Neural progenitor cell (in vitro differentiated cells): ENCODE results near the gene DDIAS. TPM values are rescaled to one million over a fixed set of nuclear protein-coding genes. Genes with fewer than 3 reads are reported as not detected.

Source experiments
- DNase-seq: peaks from one replicate; pipeline ENCODE4 v3.0.0-alpha.2; 2016; ENCODE audit warnings: low spot score
- H2AFZ ChIP-seq: fragments of 200-600 bp; sonication (generic); replicated peaks from 2 replicates; pipeline ENCODE4 v1.6.1; 2016; ENCODE audit warnings: antibody characterized with exemption
- H3F3A ChIP-seq: fragments of 200-600 bp; sonication (generic); 2 replicates; pipeline ENCODE4 v1.6.1; 2016; ENCODE audit warnings: antibody characterized with exemption, low read depth
- H3K27ac ChIP-seq: fragments of 200-600 bp; sonication (generic); 2 replicates; pipeline ENCODE4 v1.5.1; 2016; ENCODE audit warnings: mild to moderate bottlenecking
- H3K27me3 ChIP-seq: fragments of 200-600 bp; sonication (generic); 2 replicates; pipeline ENCODE4 v1.6.1; 2016; ENCODE audit warnings: mild to moderate bottlenecking, moderate library complexity
- H3K36me3 ChIP-seq: fragments of 200-600 bp; sonication (generic); 2 replicates; pipeline ENCODE4 v1.5.1; 2016
- H3K4me1 ChIP-seq: fragments of 200-600 bp; sonication (generic); 2 replicates; pipeline ENCODE4 v1.6.1; 2016; ENCODE audit warnings: mixed run types
- H3K4me2 ChIP-seq: fragments of 200-600 bp; sonication (generic); 2 replicates; pipeline ENCODE4 v1.6.1; 2016
- H3K4me3 ChIP-seq: fragments of 200-600 bp; sonication (generic); 2 replicates; pipeline ENCODE4 v1.5.1; 2016
- H3K79me2 ChIP-seq: fragments of 200-600 bp; sonication (generic); 2 replicates; pipeline ENCODE4 v1.6.1; 2016; ENCODE audit warnings: low read depth
- H3K9ac ChIP-seq: fragments of 200-600 bp; sonication (generic); 2 replicates; pipeline ENCODE4 v1.6.1; 2016
- H3K9me3 ChIP-seq: fragments of 200-600 bp; sonication (generic); 2 replicates; pipeline ENCODE4 v1.5.1; 2016; ENCODE audit warnings: low read depth
- H4K20me1 ChIP-seq: fragments of 200-600 bp; sonication (generic); 2 replicates; pipeline ENCODE4 v1.6.1; 2016; ENCODE audit warnings: low read depth
- H3K27ac Mint-ChIP-seq: 3 replicates; pipeline ENCODE4 v1.8.0; 2021; ENCODE audit warnings: mixed read lengths
- H3K27me3 Mint-ChIP-seq: 2 replicates; pipeline ENCODE4 v1.8.0; 2022; ENCODE audit warnings: low read depth, mild to moderate bottlenecking, inconsistent platforms, moderate library complexity, mixed read lengths; ENCODE audit not compliant: insufficient read depth
- H3K36me3 Mint-ChIP-seq: 3 replicates; pipeline ENCODE4 v1.8.0; 2021; ENCODE audit warnings: mixed read lengths
- H3K4me1 Mint-ChIP-seq: 3 replicates; pipeline ENCODE4 v1.8.0; 2021; ENCODE audit warnings: mixed read lengths
- H3K4me3 Mint-ChIP-seq: 3 replicates; pipeline ENCODE4 v1.8.0; 2021; ENCODE audit warnings: mild to moderate bottlenecking, moderate library complexity, mixed read lengths
- H3K9me3 Mint-ChIP-seq: 3 replicates; pipeline ENCODE4 v1.8.0; 2020; ENCODE audit warnings: mixed read lengths
- EZH2 ChIP-seq: fragments of 200-600 bp; sonication (generic); IDR thresholded peaks from 2 replicates; pipeline ENCODE4 v1.6.1; 2017; ENCODE audit warnings: antibody characterized with exemption, mild to moderate bottlenecking, moderate library complexity
- EZH2phosphoT487 ChIP-seq: fragments of 200-600 bp; sonication (generic); IDR thresholded peaks from 2 replicates; pipeline ENCODE4 v1.6.1; 2017; ENCODE audit warnings: antibody characterized with exemption
- total RNA-seq: library from RNA; depleted of rRNA; stranded (reverse); fragments of >200 nt; gene quantifications from 2 replicates; pipeline ENCODE4 v1.2.3, GENCODE V29; 2015; ENCODE audit warnings: low replicate concordance
- TF ChIP-seq, protein P1 (sequence below): fragments of 200-600 bp; sonication (generic); IDR thresholded peaks from 2 replicates; pipeline ENCODE4 v1.5.1; 2017; ENCODE audit warnings: antibody characterized with exemption, mild to moderate bottlenecking

Gene DDIAS
- total RNA-seq, 1 donor from 2014 or later, result 47.7 TPM

DNA sequence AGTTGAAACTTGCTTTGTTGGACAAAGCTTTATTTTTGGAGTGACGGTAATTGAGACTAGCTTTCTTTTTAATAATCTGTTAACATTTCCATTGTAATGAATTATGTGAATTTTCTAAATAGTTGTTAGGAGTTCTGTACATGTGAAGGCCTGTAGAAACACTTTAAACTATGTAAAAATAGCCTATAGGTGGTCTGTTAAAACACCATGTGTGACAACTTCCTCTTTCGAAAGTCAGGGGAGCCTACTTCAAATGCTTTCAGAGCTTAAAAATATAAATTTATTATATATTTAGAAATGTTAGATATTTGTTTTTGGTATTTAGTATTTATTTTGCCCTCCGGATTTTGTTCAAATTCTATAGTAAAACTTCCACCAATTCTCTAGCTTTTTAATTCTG is 28.7 kb downstream of the DDIAS start:
- Histone ChIP-seq H3K4me2 (no peak overlapping the region), H3K4me3 (no peak overlapping the region), H3K79me2 (no peaks in the 10 kb centered on the region), H3K4me1 (no peaks in the 10 kb centered on the region), H3K9me3 (no peaks in the 10 kb centered on the region), H3K27me3 (no peaks in the 10 kb centered on the region), H3K27ac (no peak overlapping the region), H3F3A (no peaks in the 10 kb centered on the region), H3K9ac (no peak overlapping the region), H4K20me1 (no peaks in the 10 kb centered on the region), H2AFZ (no peak overlapping the region), H3K36me3 (no peaks in the 10 kb centered on the region)
- Mint-ChIP-seq H3K36me3 (peaks cover 5% of the 10 kb centered on the region), H3K27me3 (no peaks in the 10 kb centered on the region), H3K27ac (no peak overlapping the region), H3K4me1 (no peaks in the 10 kb centered on the region), H3K4me3 (no peak overlapping the region), H3K9me3 (no peaks in the 10 kb centered on the region)
- no peak for DNase-seq
- TF ChIP-seq, protein P1, sequence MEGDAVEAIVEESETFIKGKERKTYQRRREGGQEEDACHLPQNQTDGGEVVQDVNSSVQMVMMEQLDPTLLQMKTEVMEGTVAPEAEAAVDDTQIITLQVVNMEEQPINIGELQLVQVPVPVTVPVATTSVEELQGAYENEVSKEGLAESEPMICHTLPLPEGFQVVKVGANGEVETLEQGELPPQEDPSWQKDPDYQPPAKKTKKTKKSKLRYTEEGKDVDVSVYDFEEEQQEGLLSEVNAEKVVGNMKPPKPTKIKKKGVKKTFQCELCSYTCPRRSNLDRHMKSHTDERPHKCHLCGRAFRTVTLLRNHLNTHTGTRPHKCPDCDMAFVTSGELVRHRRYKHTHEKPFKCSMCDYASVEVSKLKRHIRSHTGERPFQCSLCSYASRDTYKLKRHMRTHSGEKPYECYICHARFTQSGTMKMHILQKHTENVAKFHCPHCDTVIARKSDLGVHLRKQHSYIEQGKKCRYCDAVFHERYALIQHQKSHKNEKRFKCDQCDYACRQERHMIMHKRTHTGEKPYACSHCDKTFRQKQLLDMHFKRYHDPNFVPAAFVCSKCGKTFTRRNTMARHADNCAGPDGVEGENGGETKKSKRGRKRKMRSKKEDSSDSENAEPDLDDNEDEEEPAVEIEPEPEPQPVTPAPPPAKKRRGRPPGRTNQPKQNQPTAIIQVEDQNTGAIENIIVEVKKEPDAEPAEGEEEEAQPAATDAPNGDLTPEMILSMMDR, result no peak
- TF ChIP-seq EZH2phosphoT487 (no peak), EZH2 (no peak)

DNA sequence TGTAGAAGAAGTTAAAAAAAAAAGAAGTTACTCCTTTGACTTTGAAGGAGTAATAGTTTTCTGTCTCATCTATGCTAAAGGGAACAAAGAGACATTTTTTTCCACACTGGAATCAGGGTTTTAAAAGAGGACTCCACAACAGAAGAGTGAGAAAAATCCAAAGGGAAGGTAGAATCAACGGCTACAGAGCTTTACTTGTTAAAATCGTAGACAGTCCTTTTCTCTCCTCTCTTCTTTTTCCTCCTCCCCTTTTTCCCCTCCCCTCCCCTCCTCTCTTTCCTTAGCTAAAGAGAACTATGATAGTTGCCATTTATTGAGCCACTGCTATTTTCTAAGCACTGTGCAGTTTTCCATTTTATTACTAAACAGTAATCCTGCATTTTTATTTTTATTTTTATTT is 29.2 kb downstream of the DDIAS start:
- Histone ChIP-seq H3K4me2 (no peak overlapping the region), H3K4me1 (no peaks in the 10 kb centered on the region), H3K27me3 (no peaks in the 10 kb centered on the region), H2AFZ (no peak overlapping the region), H4K20me1 (no peaks in the 10 kb centered on the region), H3K27ac (no peak overlapping the region), H3K4me3 (no peak overlapping the region), H3K9me3 (no peaks in the 10 kb centered on the region), H3F3A (no peaks in the 10 kb centered on the region), H3K79me2 (no peaks in the 10 kb centered on the region), H3K36me3 (no peaks in the 10 kb centered on the region), H3K9ac (no peak overlapping the region)
- Mint-ChIP-seq H3K36me3 (peaks cover 5% of the 10 kb centered on the region), H3K4me1 (no peaks in the 10 kb centered on the region), H3K27ac (no peak overlapping the region), H3K4me3 (no peak overlapping the region), H3K9me3 (no peaks in the 10 kb centered on the region), H3K27me3 (no peaks in the 10 kb centered on the region)
- DNase-seq, result no peak
- TF ChIP-seq EZH2phosphoT487, result no peak
- no peak for TF ChIP-seq EZH2
- TF ChIP-seq, protein P1, result no peak

DNA sequence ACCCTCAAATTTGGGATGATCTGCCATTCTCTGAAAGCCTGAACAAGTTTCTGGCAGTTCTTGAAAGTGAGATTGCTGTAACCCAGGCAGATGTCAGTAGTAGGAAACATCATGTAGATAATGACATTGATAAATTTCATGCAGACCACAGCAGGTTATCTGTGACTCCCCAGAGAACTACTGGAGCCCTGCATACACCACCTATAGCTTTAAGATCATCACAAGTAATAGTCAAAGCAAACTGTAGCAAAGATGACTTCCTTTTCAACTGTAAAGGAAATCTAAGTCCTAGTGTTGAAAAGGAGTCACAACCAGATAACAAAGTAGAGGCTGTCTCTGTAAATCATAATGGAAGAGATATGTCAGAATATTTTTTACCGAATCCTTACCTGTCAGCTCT is 31.0 kb downstream of the DDIAS start:
- no peaks in the 10 kb centered on the region for H3K9me3 ChIP-seq
- no peaks in the 10 kb centered on the region for H3K4me1 Mint-ChIP-seq
- H3K27me3 Mint-ChIP-seq, result no peaks in the 10 kb centered on the region
- no peak overlapping the region for H3K4me2 ChIP-seq
- H3K4me3 ChIP-seq, result no peak overlapping the region
- no peak overlapping the region for H3K27ac Mint-ChIP-seq
- peaks cover 3% of the 10 kb centered on the region for H3K36me3 Mint-ChIP-seq
- no peaks in the 10 kb centered on the region for H3K9me3 Mint-ChIP-seq
- H3K27ac ChIP-seq, result no peak overlapping the region
- H3K9ac ChIP-seq, result no peak overlapping the region
- no peak overlapping the region for H3K4me3 Mint-ChIP-seq
- H3K36me3 ChIP-seq, result no peaks in the 10 kb centered on the region
- no peak overlapping the region for H2AFZ ChIP-seq
- TF ChIP-seq, protein P1, result no peak
- TF ChIP-seq EZH2, result no peak
- TF ChIP-seq EZH2phosphoT487, result no peak
- DNase-seq, result no peak
- no peaks in the 10 kb centered on the region for H4K20me1 ChIP-seq
- no peaks in the 10 kb centered on the region for H3K4me1 ChIP-seq
- no peaks in the 10 kb centered on the region for H3F3A ChIP-seq
- H3K27me3 ChIP-seq, result no peaks in the 10 kb centered on the region
- no peaks in the 10 kb centered on the region for H3K79me2 ChIP-seq

- H3K27me3 ChIP-seq, result no peaks in the 10 kb centered on the region
- no peaks in the 10 kb centered on the region for H3K27me3 Mint-ChIP-seq
- H3K36me3 Mint-ChIP-seq, result peaks cover 3% of the 10 kb centered on the region
- H3K36me3 ChIP-seq, result no peaks in the 10 kb centered on the region
- no peak for TF ChIP-seq EZH2
- TF ChIP-seq, protein P1, result no peak
- no peak for TF ChIP-seq EZH2phosphoT487
- H3K4me1 ChIP-seq, result no peaks in the 10 kb centered on the region
- H2AFZ ChIP-seq, result no peak overlapping the region
- H3K79me2 ChIP-seq, result no peaks in the 10 kb centered on the region
- no peak overlapping the region for H3K4me3 ChIP-seq
- H3K4me2 ChIP-seq, result no peak overlapping the region
- H3K9ac ChIP-seq, result no peak overlapping the region
- H3K4me1 Mint-ChIP-seq, result no peaks in the 10 kb centered on the region
- no peaks in the 10 kb centered on the region for H3K9me3 Mint-ChIP-seq
- H3K27ac Mint-ChIP-seq, result no peak overlapping the region
- no peaks in the 10 kb centered on the region for H3F3A ChIP-seq
- H4K20me1 ChIP-seq, result no peaks in the 10 kb centered on the region
- H3K4me3 Mint-ChIP-seq, result no peak overlapping the region
- no peak for DNase-seq
- H3K9me3 ChIP-seq, result no peaks in the 10 kb centered on the region
- no peak overlapping the region for H3K27ac ChIP-seq
These were observed 34.7 kb downstream of the DDIAS start for GRCh38 chr11:82936261-82936660.
